Caco-2 (cell line): ENCODE data around the gene FBXO36. TPM values are rescaled to one million over a fixed set of nuclear protein-coding genes. Genes with fewer than 3 reads are reported as not detected.

Experiments used
- BruUV-seq: library from RNA; stranded (reverse); fragments of 400-500 nt; replicated peaks from 2 replicates; lab custom pipeline; 2021; lab: Mats Ljungman, UMichigan
- CTCF ChIA-PET: fragments of 300-600 bp; sonication (Branson Sonifier 250); formaldehyde crosslinking; loops from one replicate; lab custom pipeline; 2022; ENCODE audit warnings: antibody characterized with exemption; lab: Charles Lee
- POLR2A ChIA-PET: fragments of 300-600 bp; sonication (Branson Sonifier 250); formaldehyde crosslinking; loops from one replicate; lab custom pipeline; 2022; ENCODE audit warnings: antibody characterized with exemption; lab: Charles Lee
- DNase-seq, 2 experiments: peaks; one replicate each; pipeline versions ENCODE4 v3.0.0 to v3.0.0-alpha.2; 2020 to 2022
- H3K27me3 ChIP-seq: replicated peaks from 2 replicates; pipeline ENCODE4 v1.6.0; 2011; ENCODE audit warnings: low read length; ENCODE audit not compliant: control insufficient read depth, insufficient read depth
- H3K36me3 ChIP-seq: 2 replicates; pipeline ENCODE4 v1.5.1; 2011; ENCODE audit warnings: low read length; ENCODE audit not compliant: control insufficient read depth, insufficient read depth
- H3K4me1 ChIP-seq: fragments of 250-450 bp; sonication (Bioruptor Pico); 2 replicates; pipeline ENCODE4 v1.5.1; 2020; ENCODE audit warnings: mild to moderate bottlenecking
- H3K4me3 ChIP-seq: 2 replicates; pipeline ENCODE4 v1.5.1; 2011; ENCODE audit warnings: low read depth, mild to moderate bottlenecking, control low read depth, low read length
- H3K9me3 ChIP-seq: fragments of 250-450 bp; sonication (Bioruptor Pico); 2 replicates; pipeline ENCODE4 v1.5.1; 2020; ENCODE audit warnings: mild to moderate bottlenecking, moderate library complexity
- H3K27ac Mint-ChIP-seq: one replicate; pipeline ENCODE4 v1.8.0; 2022; ENCODE audit warnings: mixed read lengths; ENCODE audit not compliant: unreplicated experiment
- H3K27me3 Mint-ChIP-seq: one replicate; pipeline ENCODE4 v1.8.0; 2022; ENCODE audit warnings: mixed read lengths; ENCODE audit not compliant: insufficient read depth, unreplicated experiment
- H3K36me3 Mint-ChIP-seq: one replicate; pipeline ENCODE4 v1.8.0; 2022; ENCODE audit warnings: mild to moderate bottlenecking, mixed read lengths; ENCODE audit not compliant: insufficient read depth, unreplicated experiment
- H3K4me1 Mint-ChIP-seq: one replicate; pipeline ENCODE4 v1.8.0; 2022; ENCODE audit warnings: low read depth, mixed read lengths; ENCODE audit not compliant: unreplicated experiment
- H3K4me3 Mint-ChIP-seq: one replicate; pipeline ENCODE4 v1.8.0; 2022; ENCODE audit warnings: mild to moderate bottlenecking, moderate library complexity, mixed read lengths; ENCODE audit not compliant: unreplicated experiment
- H3K9me3 Mint-ChIP-seq: one replicate; pipeline ENCODE4 v1.8.0; 2022; ENCODE audit warnings: mixed read lengths; ENCODE audit not compliant: unreplicated experiment
- intact Hi-C: fragments of 100-400 bp; cut with micrococcal nuclease; formaldehyde crosslinking; loops from one replicate; pipeline ENCODE4 v1.10.0; 2022; ENCODE audit not compliant: unreplicated experiment
- total RNA-seq: library from RNA; stranded (reverse); gene quantifications from 2 replicates; pipeline ENCODE4 v1.2.3, GENCODE V29; 2022
- TF ChIP-seq, protein P1 (sequence below), 2 experiments: fragments of 200-600 bp in 1 of 2; IDR thresholded peaks; 1 replicate in 1 of 2; 2 replicates in 1 of 2; pipeline versions ENCODE4 v1.5.1 to v1.8.0; 2011 to 2022; ENCODE audit warnings: antibody characterized with exemption in 1 of 2, control low read depth in 1 of 2, inconsistent platforms in 1 of 2, low read depth in 1 of 2, low read length in 1 of 2, mild to moderate bottlenecking in 1 of 2, moderate library complexity in 1 of 2; ENCODE audit not compliant: insufficient read depth in 1 of 2, severe bottlenecking in 1 of 2, unreplicated experiment in 1 of 2

Gene FBXO36
- total RNA-seq, 1 experiment from 2014 or later, result 0.64 TPM

DNA sequence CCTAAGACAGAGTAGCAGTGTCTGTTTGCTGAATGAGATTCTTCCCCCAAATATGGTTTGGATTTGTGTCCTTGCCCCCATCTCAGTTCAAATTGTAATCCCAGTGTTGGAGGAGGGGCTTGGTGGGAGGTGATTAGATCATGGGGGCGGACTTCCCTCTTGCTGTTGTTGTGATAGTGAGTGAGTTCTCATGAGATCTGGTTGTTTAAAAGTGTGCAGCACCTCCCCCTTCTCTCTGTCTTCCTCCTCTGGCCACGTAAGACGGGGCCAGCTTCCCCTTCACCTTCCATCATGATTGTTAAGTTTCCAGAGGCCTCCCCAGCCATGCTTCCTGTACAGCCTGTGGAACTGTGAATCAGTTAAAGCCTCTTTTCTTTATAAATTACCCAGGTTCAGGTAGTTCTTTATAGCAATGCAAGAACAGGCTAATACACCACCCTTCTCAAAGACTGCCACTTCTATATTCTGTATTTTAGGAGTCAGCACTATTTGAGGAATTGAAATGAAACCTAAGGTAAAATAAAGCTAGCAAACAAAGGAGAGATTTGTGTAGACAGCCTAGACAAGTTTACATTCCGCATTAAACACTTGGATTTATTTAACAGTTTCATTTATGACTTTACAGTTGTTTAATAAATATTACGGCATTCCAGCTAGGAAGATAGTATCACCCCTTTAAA lies 21.6 kb downstream of the FBXO36 start:
- H3K36me3 Mint-ChIP-seq, result no peaks in the 10 kb centered on the region
- no peak for DNase-seq
- no peaks in the 10 kb centered on the region for H3K27me3 Mint-ChIP-seq
- H3K36me3 ChIP-seq, result no peaks in the 10 kb centered on the region
- H3K9me3 ChIP-seq, result no peaks in the 10 kb centered on the region
- ChIA-PET POLR2A (no interaction called here), CTCF (no interaction called here)
- no peak overlapping the region for H3K4me3 ChIP-seq
- H3K4me3 Mint-ChIP-seq, result no peak overlapping the region
- intact Hi-C loops, result no loop called here
- no TSS peak for BruUV-seq
- no peak overlapping the region for H3K27ac Mint-ChIP-seq
- no peaks in the 10 kb centered on the region for H3K27me3 ChIP-seq
- TF ChIP-seq, protein P1, sequence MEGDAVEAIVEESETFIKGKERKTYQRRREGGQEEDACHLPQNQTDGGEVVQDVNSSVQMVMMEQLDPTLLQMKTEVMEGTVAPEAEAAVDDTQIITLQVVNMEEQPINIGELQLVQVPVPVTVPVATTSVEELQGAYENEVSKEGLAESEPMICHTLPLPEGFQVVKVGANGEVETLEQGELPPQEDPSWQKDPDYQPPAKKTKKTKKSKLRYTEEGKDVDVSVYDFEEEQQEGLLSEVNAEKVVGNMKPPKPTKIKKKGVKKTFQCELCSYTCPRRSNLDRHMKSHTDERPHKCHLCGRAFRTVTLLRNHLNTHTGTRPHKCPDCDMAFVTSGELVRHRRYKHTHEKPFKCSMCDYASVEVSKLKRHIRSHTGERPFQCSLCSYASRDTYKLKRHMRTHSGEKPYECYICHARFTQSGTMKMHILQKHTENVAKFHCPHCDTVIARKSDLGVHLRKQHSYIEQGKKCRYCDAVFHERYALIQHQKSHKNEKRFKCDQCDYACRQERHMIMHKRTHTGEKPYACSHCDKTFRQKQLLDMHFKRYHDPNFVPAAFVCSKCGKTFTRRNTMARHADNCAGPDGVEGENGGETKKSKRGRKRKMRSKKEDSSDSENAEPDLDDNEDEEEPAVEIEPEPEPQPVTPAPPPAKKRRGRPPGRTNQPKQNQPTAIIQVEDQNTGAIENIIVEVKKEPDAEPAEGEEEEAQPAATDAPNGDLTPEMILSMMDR (IDR thresholded peaks at IDR 0.05; ENCODE audit: insufficient read depth in 1 of 2, low read depth in 1 of 2, low read length in 1 of 2, severe bottlenecking in 1 of 2, unreplicated experiment in 1 of 2), result no peak
- no peaks in the 10 kb centered on the region for H3K4me1 Mint-ChIP-seq
- H3K4me1 ChIP-seq, result no peaks in the 10 kb centered on the region
- no peaks in the 10 kb centered on the region for H3K9me3 Mint-ChIP-seq

DNA sequence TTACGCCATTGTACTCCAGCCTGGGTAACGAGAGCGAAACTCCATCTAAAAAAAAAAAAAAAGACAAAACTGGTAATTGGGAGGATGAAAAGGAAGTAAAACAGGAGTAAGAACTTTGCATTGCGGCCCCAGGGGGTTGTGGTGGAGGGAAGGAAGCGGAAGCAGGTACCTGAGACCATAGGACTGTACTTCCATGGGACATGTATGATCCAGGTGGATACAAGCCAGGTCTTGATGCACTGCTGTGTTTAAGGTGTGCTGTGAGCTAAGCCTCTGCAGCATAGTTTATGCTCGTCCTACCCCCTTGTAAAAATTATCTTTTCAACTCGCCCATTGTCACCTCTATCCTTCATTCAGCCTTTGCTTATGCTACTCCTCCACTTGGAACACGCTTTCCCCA lies 23.7 kb downstream of the FBXO36 start:
- no peaks in the 10 kb centered on the region for H3K27me3 ChIP-seq
- no peaks in the 10 kb centered on the region for H3K4me1 ChIP-seq
- no peak overlapping the region for H3K4me3 Mint-ChIP-seq
- intact Hi-C loops, result no loop called here
- TF ChIP-seq, protein P1 (IDR thresholded peaks at IDR 0.05; ENCODE audit: insufficient read depth in 1 of 2, low read depth in 1 of 2, low read length in 1 of 2, severe bottlenecking in 1 of 2, unreplicated experiment in 1 of 2), result no peak
- H3K4me1 Mint-ChIP-seq, result no peaks in the 10 kb centered on the region
- no peaks in the 10 kb centered on the region for H3K9me3 Mint-ChIP-seq
- no TSS peak for BruUV-seq
- no peak overlapping the region for H3K4me3 ChIP-seq
- H3K36me3 ChIP-seq, result no peaks in the 10 kb centered on the region
- ChIA-PET POLR2A (no interaction called here), CTCF (no interaction called here)
- no peaks in the 10 kb centered on the region for H3K36me3 Mint-ChIP-seq
- H3K27ac Mint-ChIP-seq, result no peak overlapping the region
- DNase-seq, result no peak
- no peaks in the 10 kb centered on the region for H3K9me3 ChIP-seq
- H3K27me3 Mint-ChIP-seq, result no peaks in the 10 kb centered on the region

DNA sequence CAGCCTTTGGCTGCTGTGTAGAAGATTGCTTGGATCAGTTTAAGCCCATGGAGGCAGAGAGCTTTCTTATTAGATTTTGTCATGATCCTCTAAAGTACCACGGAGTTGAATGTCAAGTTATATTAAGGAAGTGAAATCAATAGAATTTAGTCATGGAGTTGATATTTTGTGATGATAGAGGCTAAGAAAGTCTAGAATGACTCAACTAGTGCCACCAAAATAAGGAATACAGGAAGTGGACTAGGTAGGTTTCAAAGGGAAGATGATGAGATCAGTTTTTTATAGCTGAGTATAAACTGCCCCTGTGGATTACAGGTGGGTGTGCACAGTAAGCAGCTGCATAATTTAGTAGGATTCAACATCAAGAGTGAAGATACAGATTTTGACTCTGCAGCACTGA lies 25.2 kb downstream of the FBXO36 start:
- no peak overlapping the region for H3K27ac Mint-ChIP-seq

More for the DNA sequence above, 25.2 kb downstream of the FBXO36 start:
- no peaks in the 10 kb centered on the region for H3K27me3 ChIP-seq
- no peak for DNase-seq
- ChIA-PET POLR2A (no interaction called here), CTCF (no interaction called here)
- Mint-ChIP-seq H3K4me1 (no peaks in the 10 kb centered on the region), H3K9me3 (no peaks in the 10 kb centered on the region), H3K4me3 (no peak overlapping the region), H3K36me3 (no peaks in the 10 kb centered on the region), H3K27me3 (no peaks in the 10 kb centered on the region)
- no peaks in the 10 kb centered on the region for H3K36me3 ChIP-seq
- intact Hi-C loops, result no loop called here
- TF ChIP-seq, protein P1 (IDR thresholded peaks at IDR 0.05; ENCODE audit: insufficient read depth in 1 of 2, low read depth in 1 of 2, low read length in 1 of 2, severe bottlenecking in 1 of 2, unreplicated experiment in 1 of 2), result no peak
- no peak overlapping the region for H3K4me3 ChIP-seq
- H3K9me3 ChIP-seq, result no peaks in the 10 kb centered on the region
- no TSS peak for BruUV-seq
- no peaks in the 10 kb centered on the region for H3K4me1 ChIP-seq
